GM21390 (cell line): Measurements from ENCODE around the gene SNAPC1.
"Not testable (repeated sequence)": the region's sequence is repeated elsewhere in the genome, so short reads cannot be mapped to it uniquely, and the experiment has no call there.

Experiments used
- ATAC-seq: cut with Tn5 transposase; IDR thresholded peaks from one replicate; pipeline ENCODE4 v1.9.1; 2021; ENCODE audit not compliant: unreplicated experiment

SNAPC1 gene

GRCh38 chr14:61761959-61762786 lies at the start of gene SNAPC1:
Gene SNAPC1, plus strand, starts transcription at chr14:61762420. Its CDS starts 41 bp downstream, at chr14:61762461.
- peak; percentile 99 for ATAC-seq

- ATAC-seq, result no peak
These were observed 48.3 kb upstream of the SNAPC1 start for GRCh38 chr14:61713724-61714437.

- no peak for ATAC-seq
These were observed 45.3 kb upstream of the SNAPC1 start for GRCh38 chr14:61716956-61717355.

- no peak for ATAC-seq
These were observed 44.2 kb upstream of the SNAPC1 start for GRCh38 chr14:61718039-61718438.

- no peak for ATAC-seq
These were observed 42.6 kb upstream of the SNAPC1 start for GRCh38 chr14:61719344-61720293.

- no peak for ATAC-seq
These were observed 41.9 kb upstream of the SNAPC1 start for GRCh38 chr14:61720294-61720661.

- ATAC-seq, result no peak
These were observed 41.5 kb upstream of the SNAPC1 start for GRCh38 chr14:61720741-61721140.

- no peak for ATAC-seq
These were observed 38.1 kb upstream of the SNAPC1 start for GRCh38 chr14:61724133-61724532.

- no peak for ATAC-seq
These were observed 35.2 kb upstream of the SNAPC1 start for GRCh38 chr14:61726778-61727658.

GRCh38 chr14:61730756-61731373 lies 31.4 kb upstream of the SNAPC1 start:
- ATAC-seq, result no peak

- ATAC-seq, result no peak
These were observed 28.2 kb upstream of the SNAPC1 start for GRCh38 chr14:61733972-61734371.

GRCh38 chr14:61736751-61737150 lies 25.5 kb upstream of the SNAPC1 start:
- ATAC-seq, result no peak

GRCh38 chr14:61737915-61738314 lies 24.3 kb upstream of the SNAPC1 start:
- no peak for ATAC-seq

GRCh38 chr14:61739133-61739532 lies 23.1 kb upstream of the SNAPC1 start:
- no peak for ATAC-seq

- ATAC-seq, result no peak
These were observed 19.8 kb upstream of the SNAPC1 start for GRCh38 chr14:61742371-61742770.

- no peak for ATAC-seq
These were observed 18.0 kb upstream of the SNAPC1 start for GRCh38 chr14:61744238-61744637.

GRCh38 chr14:61746346-61746745 lies 15.9 kb upstream of the SNAPC1 start:
- ATAC-seq, result not testable (repeated sequence)

- ATAC-seq, result no peak
These were observed 15.3 kb upstream of the SNAPC1 start for GRCh38 chr14:61746881-61747280.

- ATAC-seq, result no peak
These were observed 14.9 kb upstream of the SNAPC1 start for GRCh38 chr14:61747342-61747741.

GRCh38 chr14:61749264-61749663 lies 13.0 kb upstream of the SNAPC1 start:
- no peak for ATAC-seq
